Measurements from ENCODE around the gene ASAP2.

GRCh38 chr2:9423922-9424272 lies 217.3 kb downstream of the ASAP2 start:
- TF ChIP-seq CTCF (optimal IDR thresholded peaks at IDR 0.05 in 1 of 3, IDR thresholded peaks at IDR 0.05 in 1 of 3, conservative IDR thresholded peaks at IDR 0.05 in 1 of 3; ENCODE audit: extremely low read depth in 1 of 3, insufficient read depth in 2 of 3, low read length in 3 of 3) (no peak), EZH2 (IDR thresholded peaks at IDR 0.05; ENCODE audit: low read length) (no peak)
